ENCODE data around the gene RBMS1. TPM values are rescaled to one million over a fixed set of nuclear protein-coding genes. Genes with fewer than 3 reads are reported as not detected.
A peak's percentile ranks its signal among the peaks of the same experiment; 100 is the strongest.

RBMS1 gene
- total RNA-seq, 1 experiment from 2014 or later: 65.4 TPM

- Mint-ChIP-seq H3K27ac (ENCODE audit: low read depth, unreplicated experiment) (peak overlapping the region; percentile 99), H3K27me3 (ENCODE audit: insufficient read depth, unreplicated experiment) (no peaks in the 10 kb centered on the region), H3K4me1 (ENCODE audit: insufficient read depth, unreplicated experiment) (peaks cover 79% of the 10 kb centered on the region), H3K36me3 (ENCODE audit: insufficient read depth, unreplicated experiment) (peaks cover 6% of the 10 kb centered on the region), H3K9me3 (ENCODE audit: unreplicated experiment) (no peaks in the 10 kb centered on the region), H3K4me3 (ENCODE audit: unreplicated experiment) (no peak overlapping the region)
- no TSS peak for BruUV-seq (replicated peaks)
- intact Hi-C loops (cut with micrococcal nuclease): loop anchor here (10.0 kb wide), 1 partner anchor 182 kb away; no protein-coding TSS in a partner anchor
- DNase-seq (ENCODE audit: unreplicated experiment): no peak
- ChIA-PET CTCF (interaction anchor here (1.0 to 4.8 kb wide), 2 partner anchors 14 to 68 kb away, joined by 4 to 39 read pairs; no protein-coding TSS in a partner anchor), POLR2A (interaction anchor here (0.7 to 15.1 kb wide), 6 partner anchors 14 to 69 kb away, joined by 3 to 212 read pairs (median 8); partner anchors contain the start of gene ITGB6)
- no peak for TF ChIP-seq CTCF (IDR thresholded peaks at IDR 0.05; ENCODE audit: unreplicated experiment)
Measured at GRCh38 chr2:160222546-160223283, 270.9 kb downstream of the RBMS1 start.
